Tongue (tissue), 2 donors: ENCODE data around the gene HOXA11. TPM values are rescaled to one million over a fixed set of nuclear protein-coding genes. Genes with fewer than 3 reads are reported as not detected.
A peak's percentile ranks its signal among the peaks of the same experiment; 100 is the strongest.

Experiments used
- DNase-seq: peaks from one replicate; pipeline ENCODE4 v3.0.0-alpha.2; 2015
- total RNA-seq: library from RNA; depleted of rRNA; stranded (reverse); fragments of >200 nt; gene quantifications from one replicate; pipeline ENCODE4 v1.2.3, GENCODE V29; 2014

The HOXA11 gene
- total RNA-seq, result not detected

DNA sequence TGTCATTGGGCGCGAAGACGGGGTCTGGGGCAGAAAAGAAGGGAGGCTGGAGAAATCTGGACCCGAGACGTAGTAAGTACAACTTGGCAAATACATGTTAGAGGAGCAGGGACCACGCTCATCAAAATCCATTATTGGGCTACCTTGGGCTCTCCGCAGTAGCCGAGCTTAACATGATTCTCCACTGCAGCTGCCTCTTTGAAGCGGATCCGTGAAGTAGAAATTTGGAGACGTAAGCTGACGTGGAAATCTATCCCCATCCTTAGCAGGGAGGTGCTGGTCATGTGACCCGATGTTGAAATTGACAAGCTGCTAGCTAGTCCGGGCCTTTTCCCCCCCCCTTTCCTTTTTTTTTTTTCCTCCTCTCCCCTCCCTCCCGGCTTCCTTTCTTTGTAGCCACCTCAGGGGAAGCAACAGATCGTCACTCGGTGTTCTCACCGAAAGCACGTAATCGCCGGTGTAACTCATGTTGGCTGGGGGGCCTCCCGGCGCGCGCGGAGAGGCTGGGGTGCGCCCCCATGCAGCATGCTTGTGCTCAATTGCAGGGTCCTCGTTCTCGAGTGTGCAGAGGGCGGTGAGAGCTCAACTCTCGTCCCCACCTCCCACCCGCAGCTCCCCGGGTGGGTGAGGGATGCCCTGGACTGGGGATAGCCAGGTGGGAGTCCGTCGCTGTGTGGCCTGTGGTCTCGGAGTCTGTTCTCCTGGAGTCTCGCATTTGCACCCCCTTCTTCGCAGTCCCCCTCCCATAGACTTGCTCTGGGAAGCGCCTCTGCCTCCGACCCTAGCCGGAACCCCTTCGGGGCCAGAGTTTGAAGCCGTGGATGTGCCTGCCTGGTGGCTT, at the start of gene HOXA11:
HOXA11 (minus strand) TSS at position 220 of the 841 bp plus-strand sequence; CDS start at position 132, 88 bp downstream.
- no peak for DNase-seq

DNA sequence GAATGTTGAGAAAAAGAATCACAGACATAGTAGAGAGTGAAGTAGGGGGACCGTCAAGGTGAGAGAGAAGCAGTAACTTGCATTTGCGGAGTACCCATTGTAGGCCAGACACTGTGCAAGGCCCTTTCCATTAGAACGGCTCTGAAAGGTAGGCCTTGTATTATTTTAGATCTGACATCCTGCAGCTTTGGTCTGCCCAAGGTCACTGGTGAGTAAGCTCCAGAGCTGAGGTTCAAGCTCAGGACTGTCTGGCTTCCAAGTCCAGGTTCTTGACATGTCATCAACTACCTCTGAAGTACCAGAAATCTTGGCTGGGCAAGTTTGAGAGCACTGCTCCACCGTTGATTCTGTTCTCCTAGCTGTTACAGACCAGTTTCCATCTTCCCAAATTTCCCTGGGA, 44.4 kb upstream of the HOXA11 start:
- DNase-seq, result no peak

DNA sequence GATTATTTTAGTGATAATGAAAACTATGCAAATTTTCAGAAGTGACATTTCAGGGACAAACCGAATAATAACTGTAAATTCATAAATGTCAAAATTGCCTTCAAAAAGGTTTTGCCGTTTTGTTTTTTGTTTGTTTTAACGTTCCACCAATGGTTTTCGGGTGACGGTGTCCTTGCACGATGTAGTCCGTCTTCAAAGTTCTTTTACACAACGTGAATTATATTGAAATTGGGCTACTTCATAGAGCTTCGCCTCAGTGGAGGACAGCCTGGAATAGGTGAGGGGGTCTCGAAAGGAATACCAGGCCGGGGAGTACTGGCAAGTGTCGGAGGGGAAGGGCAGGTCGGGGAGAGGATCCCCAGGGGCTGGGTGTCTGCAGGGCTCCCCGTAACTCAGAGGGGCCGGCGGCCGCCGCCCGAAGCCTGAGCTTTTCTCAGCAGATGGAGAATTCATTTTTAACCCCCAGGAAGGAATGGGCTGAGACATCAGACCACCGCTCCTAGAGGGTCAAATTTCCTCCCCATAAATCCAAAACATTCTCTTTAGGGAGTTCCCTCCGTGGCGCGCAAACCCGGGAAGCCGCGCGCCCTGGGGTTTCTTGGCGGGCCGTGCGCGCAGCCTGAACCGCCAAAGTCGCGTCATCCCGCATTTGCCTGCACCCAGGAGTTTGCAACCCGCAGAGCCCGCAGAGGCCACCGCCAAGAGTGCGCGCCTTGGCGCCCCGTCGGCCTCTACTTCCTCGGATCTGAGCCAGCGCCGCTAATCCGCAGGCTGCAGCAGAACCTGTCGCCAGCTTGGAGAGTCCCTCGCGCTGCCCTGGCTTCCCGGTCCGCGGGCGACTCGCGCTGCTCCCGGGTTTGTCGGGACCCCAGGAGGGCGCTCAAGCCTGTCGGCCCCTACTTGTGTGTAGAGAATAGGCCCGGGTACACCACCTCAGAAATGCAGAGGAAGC, 40.2 kb upstream of the HOXA11 start:
- no peak for DNase-seq

DNA sequence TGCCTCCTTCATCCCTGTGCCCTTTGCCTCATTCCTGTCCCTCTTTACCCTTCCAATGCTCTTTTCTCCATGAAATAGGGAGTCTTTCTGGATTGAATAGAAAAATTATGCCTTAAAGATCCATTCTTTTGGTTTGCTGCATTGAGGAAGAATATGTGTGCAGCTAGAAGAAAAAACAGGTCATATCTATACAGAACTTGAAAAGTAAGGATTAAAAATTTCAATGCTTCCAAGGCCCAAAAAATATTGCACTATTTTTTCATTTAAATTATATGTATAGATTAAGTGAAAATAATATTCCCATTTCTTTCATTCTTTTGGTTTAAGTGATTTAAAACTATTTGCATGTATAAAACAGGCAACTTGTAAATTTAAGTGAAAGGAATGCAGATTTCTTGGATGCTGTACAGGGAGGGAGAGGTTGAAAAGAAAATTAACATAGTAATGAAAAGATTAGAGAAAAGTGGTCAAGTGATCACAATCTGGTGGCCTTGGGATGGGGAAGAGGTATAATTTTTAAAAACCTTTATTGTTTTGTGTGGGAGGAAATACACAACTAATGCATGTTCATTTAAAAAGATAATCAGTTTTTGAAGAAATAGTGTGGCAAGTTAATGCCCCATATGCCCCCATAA, 39.0 kb upstream of the HOXA11 start:
- DNase-seq, result no peak

DNA sequence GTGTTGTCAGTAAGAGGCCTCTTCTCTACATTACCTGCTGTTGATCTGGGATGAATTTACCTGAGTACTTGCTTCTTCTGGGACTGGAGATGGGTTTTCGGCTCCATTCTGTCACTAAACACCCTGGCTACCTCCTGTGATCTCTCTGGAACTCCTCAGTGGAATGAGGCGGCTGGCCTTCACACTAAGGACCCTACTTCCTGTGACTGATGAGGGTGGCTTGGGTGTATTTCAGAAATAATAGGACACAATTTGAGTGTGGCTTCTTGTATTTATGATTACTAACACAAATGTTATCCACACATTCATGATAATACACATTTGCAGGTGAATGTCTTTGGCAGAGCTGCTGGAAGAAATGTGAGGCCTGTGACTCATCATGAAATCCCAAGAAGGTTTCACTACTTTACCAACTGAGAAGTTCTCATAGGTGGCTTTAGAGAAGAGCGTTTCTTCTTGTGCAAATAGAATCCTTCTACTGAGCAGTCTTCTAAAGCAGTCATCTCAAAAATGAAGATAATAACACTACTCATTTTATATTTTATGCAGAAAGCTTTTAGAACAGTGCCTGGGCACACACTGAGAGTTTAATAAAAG, 36.3 kb upstream of the HOXA11 start:
- DNase-seq, result no peak

DNA sequence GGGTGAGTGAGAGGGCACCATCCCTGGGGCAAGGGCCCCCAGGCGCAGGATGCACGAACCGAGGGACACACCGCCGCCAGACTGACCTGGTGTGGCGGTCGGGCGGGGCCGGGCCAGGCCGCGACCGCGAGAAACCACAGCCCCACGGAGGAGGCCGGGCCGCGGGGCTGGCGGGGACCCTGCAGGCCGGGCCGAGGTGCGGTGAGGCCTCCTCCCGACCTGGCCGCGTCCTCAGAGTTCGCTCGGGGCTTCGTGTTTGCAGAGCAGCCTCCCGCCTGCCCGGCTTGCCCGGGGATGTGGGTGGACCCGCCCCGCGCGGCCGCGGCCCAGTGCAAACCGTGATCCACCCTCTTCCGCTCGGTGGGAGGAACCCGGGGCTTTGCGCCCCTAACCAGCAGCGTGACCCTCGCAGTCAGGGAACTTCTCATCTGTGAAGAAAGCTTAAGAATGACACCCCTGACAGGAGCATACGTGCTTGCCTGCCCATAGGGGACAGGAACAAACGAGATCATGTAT, 35.5 kb upstream of the HOXA11 start:
- no peak for DNase-seq

DNA sequence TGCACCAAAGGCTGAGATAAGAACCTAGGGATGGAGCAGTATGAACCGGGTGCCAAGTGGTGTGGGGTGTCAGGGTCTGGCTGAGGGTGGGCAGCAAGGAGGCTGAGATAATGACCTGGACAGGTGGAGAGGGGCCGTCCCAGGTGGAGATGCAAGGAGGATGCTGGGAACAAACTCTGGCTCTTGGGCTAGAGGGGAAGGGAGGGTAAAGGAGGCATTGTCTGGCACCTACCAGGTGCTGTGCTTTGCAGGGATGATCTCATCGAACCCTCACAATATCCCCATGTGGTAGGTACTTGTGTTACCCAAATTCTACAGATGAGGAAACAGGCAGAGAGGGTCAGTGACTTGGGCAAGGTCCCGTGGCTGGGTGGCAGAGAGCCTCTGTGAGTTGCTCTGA, 34.8 kb upstream of the HOXA11 start:
- DNase-seq, result no peak

DNA sequence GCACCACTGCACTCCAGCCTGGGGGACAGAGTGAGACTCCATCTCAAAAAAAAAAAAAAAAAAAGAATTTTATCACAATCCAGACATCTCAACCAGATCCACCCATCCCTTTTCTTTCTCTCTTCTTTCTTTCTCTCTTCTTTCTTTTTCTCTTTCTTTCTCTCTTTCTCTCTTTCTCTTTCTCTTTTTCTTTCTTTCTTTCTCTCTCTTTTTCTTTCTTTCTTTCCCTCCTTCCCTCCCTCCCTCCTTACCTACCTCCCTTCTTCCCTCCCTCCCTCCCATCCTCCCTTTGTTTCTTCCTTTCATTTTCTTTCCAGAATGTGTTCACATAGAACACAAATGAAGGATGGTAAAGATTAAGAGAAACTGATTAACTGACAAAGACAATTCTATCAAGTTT, 32.9 kb upstream of the HOXA11 start:
- no peak for DNase-seq

DNA sequence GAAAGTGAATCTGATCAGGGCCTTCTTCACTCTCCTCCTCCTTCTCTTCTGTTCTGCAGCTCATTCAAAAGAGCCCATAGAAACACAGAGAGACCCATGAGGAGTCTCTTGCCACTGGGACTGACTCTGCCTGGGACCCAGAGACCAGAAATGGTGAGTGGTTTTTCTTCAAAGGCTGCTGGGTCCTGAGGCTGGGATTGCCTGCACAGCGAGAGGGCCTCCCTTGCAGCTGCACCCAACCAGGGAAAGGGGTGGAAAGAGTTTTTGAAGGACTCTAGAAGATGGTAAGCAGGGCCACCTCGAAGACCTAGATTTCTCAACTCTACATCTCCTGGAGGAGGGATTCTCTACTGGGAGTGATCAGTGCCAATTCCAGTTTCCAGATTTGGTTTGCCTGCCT, 30.3 kb upstream of the HOXA11 start:
- no peak for DNase-seq

DNA sequence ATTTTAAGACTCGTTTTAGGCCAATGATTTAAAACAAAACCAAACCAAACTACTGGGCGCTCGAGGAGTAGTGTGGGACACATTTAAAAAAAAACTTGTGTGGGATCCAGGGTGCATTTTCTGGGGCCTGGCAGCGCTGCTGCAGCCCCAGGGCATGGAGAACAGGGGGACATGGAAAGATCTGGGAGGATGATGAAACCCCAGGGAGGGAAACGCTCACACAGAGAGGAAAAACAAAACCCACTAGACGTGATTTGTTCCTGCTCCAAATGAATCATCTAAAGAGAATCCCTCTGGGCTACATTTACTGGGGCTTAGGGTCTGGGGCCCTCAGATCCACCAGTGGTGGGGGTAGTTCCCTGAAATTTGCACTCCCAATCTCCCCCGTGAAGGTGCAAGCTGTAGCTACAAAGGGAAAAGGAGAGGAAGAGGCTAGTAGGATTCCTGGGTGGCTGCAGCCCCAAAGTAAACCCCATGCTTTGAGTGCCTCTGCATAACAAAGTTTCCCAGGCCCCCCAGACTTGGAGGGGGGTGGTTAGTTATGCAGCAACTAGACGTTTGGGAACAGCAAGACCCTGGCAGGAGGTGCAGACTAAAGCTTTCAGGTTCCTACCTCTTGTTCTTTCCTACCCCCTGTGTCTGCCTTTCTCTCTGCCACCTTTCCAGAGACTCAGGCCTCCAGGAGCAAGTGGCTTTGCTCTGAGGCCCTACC, 29.4 kb upstream of the HOXA11 start:
- no peak for DNase-seq

DNA sequence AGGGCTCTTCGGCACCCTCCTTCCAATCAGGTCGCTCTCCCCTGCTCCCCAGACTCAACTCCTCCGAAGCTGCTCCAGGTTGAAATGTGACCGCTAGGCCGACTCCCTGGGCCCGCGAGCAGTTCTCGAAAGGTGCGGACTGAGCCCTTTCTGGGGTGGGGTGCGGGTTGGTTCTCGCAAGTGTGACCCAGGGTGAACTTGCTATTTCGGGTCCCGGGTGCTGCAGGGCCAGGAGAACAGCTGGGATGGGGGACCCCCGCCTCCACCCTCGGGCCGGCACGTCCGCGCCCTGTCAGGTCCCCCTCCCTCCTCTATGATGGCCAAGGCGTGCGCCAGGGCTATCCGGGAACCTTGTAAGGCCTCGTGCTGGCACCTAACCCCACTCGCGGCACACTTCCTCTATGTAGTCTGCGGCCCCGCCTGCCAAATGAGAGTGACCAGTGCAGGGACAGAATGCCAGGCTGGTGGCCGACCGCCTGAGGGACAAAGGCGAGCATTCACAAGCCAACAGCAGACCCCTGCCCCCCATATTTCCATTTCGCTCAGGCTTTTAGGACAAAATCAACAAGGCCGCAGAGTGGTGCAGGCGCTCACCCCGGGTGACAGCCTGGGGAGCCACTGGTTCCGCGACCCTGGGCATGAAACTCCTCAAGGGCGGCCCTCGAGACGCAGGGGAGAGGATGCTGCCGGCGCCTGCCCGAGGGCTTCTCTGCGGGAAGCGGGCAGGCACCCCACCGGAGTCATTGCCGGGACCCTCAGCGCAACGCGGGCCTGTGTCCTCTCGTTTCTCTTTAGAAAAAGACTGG, 28.6 kb upstream of the HOXA11 start:
- no peak for DNase-seq

DNA sequence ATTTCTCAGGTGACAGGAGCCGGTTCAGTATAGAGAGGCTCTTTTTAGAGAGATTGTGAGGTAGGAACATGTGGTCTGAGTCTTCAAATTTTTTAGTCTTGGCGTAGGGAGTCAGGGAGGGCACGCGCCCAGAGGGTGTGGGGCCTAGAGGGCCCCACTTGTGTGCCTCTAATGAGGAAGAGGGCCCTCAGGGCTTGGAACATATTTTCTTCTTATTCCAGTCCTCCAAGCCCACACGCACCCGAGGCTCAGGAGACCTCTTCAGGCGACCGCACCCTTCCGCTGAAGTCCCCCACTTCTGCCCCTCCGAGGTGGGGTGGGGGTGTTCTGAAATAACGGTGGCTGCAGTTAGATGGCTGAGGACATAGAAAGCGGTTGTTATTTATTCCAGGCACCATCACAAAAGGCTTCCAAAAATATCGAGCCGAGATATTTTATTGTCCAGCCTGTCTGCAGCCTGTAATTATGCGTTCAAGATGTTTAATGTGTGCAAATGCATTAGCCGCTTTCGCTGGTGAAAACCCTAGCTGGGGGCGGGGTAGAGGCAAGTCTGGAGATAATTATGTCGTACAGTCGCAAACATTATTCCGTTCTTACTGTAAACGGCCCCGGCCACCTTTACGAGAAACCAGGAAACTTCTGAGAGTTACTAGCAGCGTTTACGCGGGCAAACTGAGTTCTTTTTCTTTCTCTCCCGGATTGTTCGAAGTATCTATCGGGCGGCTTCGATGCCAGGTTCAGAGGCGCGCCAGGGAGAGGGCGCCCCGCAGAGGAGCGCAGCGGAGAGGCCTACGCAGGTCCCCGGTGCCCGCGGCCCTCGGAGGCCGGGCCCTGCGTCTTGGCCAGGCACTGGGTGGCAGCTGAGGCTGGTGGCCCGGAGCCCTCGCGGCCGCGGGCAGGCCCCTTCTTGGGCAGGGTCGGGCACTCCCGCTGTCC, 27.7 kb upstream of the HOXA11 start:
- DNase-seq, result peak; percentile 22

DNA sequence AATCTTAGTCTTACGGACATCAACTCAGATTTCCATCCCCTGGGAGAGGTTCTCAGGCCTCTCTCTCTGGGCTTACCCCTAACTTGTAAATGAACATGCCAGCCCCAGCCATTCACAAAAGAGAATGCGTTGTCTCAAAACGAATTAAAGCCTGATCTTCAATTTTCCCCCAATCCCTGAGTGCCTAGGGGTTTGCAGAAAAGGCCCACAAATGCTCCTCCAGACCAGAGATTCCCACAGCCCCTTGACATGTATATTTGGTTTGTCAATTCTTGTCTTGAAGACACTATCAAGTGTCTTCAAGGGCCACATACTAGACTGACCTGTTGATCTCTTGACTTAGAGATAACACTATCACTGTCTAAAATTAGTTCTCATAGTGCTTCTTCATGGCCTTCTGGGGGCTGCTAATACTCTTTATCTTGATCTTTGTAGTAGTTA, 26.8 kb upstream of the HOXA11 start:
- DNase-seq, result no peak

DNA sequence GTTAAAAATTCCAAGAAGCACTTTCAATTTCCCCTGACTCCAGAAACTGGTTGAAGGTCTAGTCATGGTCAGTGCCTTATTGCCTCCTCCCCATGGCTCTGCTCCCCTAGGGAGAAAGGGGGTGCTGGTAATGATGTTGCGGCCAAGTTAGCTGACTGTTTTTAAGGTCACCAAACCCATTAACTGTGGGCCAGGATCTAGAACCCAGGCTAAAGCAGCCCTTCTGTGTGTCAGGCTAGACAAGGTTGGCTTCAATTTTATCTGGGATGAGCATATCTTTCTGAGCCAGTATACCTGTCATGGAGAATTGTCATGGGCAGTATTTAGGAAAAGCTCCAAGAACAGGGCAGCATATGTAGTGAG, 26.0 kb upstream of the HOXA11 start:
- no peak for DNase-seq

DNA sequence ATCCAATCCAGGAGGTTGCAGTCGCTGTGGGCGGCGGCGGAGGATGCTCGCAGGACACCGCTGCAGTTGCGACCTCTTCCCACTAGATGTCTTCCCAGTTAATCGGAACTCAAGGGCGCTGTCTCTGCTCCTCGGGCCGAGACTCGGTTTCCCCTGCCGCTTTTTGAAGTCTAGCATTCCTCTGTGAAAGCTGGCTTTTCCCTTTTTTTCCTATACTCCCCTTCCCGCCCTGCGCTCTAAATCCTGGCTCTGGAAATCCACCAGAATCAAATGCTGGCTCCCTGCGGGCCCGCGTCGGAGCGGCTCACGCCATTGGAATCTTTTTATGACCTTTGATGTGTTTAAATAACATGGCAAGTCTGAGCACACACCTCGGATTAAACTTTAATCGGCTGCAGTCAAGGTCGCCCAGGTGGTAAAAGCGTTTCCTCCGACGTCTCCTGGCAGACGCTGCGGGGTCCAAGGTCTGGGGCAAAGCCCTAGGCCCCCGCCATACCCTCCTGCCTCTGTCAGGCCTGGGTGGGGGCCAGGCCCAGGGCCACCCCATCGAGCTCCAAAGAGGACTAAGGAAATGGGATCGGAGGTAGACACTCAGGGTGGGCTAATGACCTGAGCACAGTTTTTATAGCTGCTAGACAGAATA, 25.5 kb upstream of the HOXA11 start:
- peak; percentile 65 for DNase-seq

DNA sequence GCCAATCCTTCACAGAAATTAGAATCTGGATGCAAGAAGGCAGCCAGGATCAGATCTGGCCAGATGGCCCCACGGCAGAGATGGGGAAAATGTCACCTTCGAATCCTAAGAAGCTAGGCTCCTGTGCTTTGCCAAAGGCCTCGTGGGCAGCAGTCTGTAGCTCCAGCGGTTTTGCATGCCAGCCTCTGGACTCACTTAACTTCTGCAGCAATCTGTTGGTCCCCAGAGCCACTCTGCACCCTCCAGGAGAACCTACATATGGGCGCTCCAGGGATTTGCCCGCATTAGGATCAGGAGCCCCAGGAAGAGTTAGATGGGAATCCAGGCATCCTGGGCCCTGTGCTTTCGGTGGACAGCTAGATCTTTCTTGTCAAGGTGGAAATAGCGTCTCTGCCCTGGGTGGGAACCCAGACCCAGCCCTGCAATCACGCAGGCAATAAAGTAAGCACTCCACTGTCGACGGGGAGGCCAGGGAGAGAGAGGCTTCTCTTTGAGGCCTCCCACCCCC, 25.0 kb upstream of the HOXA11 start:
- DNase-seq, result no peak

DNA sequence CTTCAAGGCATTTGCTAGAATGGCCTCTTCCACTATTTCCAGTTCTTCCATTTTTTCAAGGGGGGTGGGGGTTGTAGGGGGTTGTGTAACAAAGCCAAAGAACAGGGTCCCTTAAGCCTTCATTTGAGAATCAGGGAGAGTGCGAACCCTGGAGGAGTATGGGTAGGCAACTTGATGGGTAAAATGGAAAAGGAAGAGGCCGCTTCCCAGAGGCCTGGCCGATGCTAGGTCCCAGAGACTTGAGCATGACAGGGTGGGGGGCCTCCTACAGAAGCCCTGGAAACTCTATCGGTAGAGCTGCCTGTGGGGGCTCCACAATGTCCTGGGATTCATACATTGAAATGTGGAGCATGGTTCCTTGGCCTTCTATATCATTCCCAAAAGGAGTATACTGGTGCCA, 24.0 kb upstream of the HOXA11 start:
- DNase-seq, result no peak

DNA sequence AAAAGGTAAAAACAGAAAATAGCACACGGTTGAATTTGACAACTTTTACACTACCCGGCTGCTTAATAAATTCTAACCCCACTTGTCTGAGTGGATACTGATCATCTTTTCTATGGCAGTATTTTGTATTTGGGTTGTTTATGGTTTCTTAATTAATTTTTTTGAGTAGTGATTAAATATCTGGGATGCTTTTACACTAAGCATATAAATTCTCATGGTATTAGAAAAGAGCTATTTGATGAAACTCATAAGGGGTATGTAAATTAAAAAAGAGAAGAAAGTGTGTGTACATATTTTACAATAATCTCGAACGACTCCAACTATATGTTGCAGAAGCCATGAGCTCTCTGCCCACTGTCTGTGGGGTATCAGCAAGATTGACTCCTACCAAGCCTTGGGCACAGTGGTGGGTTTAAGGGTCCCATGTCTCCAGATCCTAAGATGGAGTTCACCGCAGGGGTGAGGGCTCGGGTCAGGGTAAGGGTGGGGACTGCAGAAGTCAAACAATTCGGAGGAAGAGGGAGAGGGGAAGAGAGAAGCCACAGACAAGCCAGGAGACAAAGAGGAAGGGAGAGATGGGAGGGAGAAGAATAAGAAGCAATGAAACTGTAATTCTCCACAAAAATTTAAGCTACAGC, 22.4 kb upstream of the HOXA11 start:
- DNase-seq, result no peak
